Loucy (cell line): ENCODE results near the gene RAPGEF1.

ENCODE experiments used
- H2AFZ ChIP-seq: fragments of 200-600 bp; sonication (generic); 2 replicates; pipeline ENCODE4 v1.6.0; 2016; ENCODE audit warnings: antibody characterized with exemption, mild to moderate bottlenecking, low read length, moderate library complexity
- H3F3A ChIP-seq: fragments of 200-600 bp; 2 replicates; pipeline ENCODE4 v1.6.0; 2016; ENCODE audit warnings: antibody characterized with exemption, low read depth, mild to moderate bottlenecking
- H3K27me3 ChIP-seq: fragments of 200-600 bp; sonication (generic); 2 replicates; pipeline ENCODE4 v1.6.1; 2014; ENCODE audit warnings: low read length, mild to moderate bottlenecking; ENCODE audit not compliant: insufficient read depth, poor library complexity, severe bottlenecking
- H3K36me3 ChIP-seq: fragments of 200-600 bp; sonication (generic); 2 replicates; pipeline ENCODE4 v1.6.1; 2016; ENCODE audit warnings: low read length; ENCODE audit not compliant: insufficient read depth
- H3K4me1 ChIP-seq: fragments of 200-600 bp; sonication (generic); 2 replicates; pipeline ENCODE4 v1.5.1; 2014; ENCODE audit warnings: low read length, mild to moderate bottlenecking; ENCODE audit not compliant: insufficient read depth, poor library complexity, severe bottlenecking
- H3K4me2 ChIP-seq: fragments of 200-600 bp; sonication (generic); 2 replicates; pipeline ENCODE4 v1.6.0; 2014; ENCODE audit warnings: antibody characterized with exemption, low read length, low read depth, mild to moderate bottlenecking; ENCODE audit not compliant: poor library complexity, severe bottlenecking
- H3K4me3 ChIP-seq: fragments of 200-600 bp; sonication (generic); 2 replicates; pipeline ENCODE4 v1.5.1; 2014; ENCODE audit warnings: low read length, mild to moderate bottlenecking, mixed read lengths; ENCODE audit not compliant: poor library complexity, severe bottlenecking
- H3K79me2 ChIP-seq: fragments of 200-600 bp; sonication (generic); 2 replicates; pipeline ENCODE4 v1.6.1; 2014; ENCODE audit warnings: low read length; ENCODE audit not compliant: insufficient read depth
- H3K9ac ChIP-seq: fragments of 200-600 bp; sonication (generic); 2 replicates; pipeline ENCODE4 v1.6.0; 2014; ENCODE audit warnings: mild to moderate bottlenecking, low read depth, low read length, moderate library complexity; ENCODE audit not compliant: poor library complexity, severe bottlenecking
- H3K9me2 ChIP-seq: fragments of 200-600 bp; sonication (generic); replicated peaks from 2 replicates; pipeline ENCODE4 v1.6.1; 2016; ENCODE audit warnings: low read depth, low read length, mixed read lengths
- H3K9me3 ChIP-seq: fragments of 200-600 bp; sonication (generic); 2 replicates; pipeline ENCODE4 v1.6.1; 2014; ENCODE audit warnings: mild to moderate bottlenecking, antibody characterized with exemption, low read length, low read depth; ENCODE audit not compliant: insufficient read depth
- H4K20me1 ChIP-seq: fragments of 200-600 bp; sonication (generic); 2 replicates; pipeline ENCODE4 v1.6.0; 2014; ENCODE audit warnings: antibody characterized with exemption, low read length, mild to moderate bottlenecking; ENCODE audit not compliant: insufficient read depth, poor library complexity, severe bottlenecking
- EZH2phosphoT487 ChIP-seq: fragments of 200-600 bp; IDR thresholded peaks from 2 replicates; pipeline ENCODE4 v1.6.1; 2018; ENCODE audit warnings: antibody characterized with exemption, mild to moderate bottlenecking, moderate library complexity, borderline replicate concordance
- TF ChIP-seq, protein P1 (sequence below): fragments of 200-600 bp; sonication (generic); conservative IDR thresholded peaks from 2 replicates; pipeline ENCODE4 v1.5.1; 2014; ENCODE audit warnings: mild to moderate bottlenecking, antibody characterized with exemption, low read length

Gene RAPGEF1

GRCh38 chr9:131588396-131588795 lies 151.5 kb downstream of the RAPGEF1 start:
- no peaks in the 10 kb centered on the region for H3K9me3 ChIP-seq
- TF ChIP-seq EZH2phosphoT487, result no peak
- TF ChIP-seq, protein P1, sequence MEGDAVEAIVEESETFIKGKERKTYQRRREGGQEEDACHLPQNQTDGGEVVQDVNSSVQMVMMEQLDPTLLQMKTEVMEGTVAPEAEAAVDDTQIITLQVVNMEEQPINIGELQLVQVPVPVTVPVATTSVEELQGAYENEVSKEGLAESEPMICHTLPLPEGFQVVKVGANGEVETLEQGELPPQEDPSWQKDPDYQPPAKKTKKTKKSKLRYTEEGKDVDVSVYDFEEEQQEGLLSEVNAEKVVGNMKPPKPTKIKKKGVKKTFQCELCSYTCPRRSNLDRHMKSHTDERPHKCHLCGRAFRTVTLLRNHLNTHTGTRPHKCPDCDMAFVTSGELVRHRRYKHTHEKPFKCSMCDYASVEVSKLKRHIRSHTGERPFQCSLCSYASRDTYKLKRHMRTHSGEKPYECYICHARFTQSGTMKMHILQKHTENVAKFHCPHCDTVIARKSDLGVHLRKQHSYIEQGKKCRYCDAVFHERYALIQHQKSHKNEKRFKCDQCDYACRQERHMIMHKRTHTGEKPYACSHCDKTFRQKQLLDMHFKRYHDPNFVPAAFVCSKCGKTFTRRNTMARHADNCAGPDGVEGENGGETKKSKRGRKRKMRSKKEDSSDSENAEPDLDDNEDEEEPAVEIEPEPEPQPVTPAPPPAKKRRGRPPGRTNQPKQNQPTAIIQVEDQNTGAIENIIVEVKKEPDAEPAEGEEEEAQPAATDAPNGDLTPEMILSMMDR, result no peak
- no peak overlapping the region for H3K9ac ChIP-seq
- peaks cover 12% of the 10 kb centered on the region; the same call in 1 of the 2 replicates for H3K36me3 ChIP-seq
- peaks cover 45% of the 10 kb centered on the region for H3K4me1 ChIP-seq
- H2AFZ ChIP-seq, result no peak overlapping the region
- peaks cover 15% of the 10 kb centered on the region for H3F3A ChIP-seq
- no peaks in the 10 kb centered on the region for H3K9me2 ChIP-seq
- no peak overlapping the region for H3K4me2 ChIP-seq
- no peaks in the 10 kb centered on the region for H4K20me1 ChIP-seq
- no peaks in the 10 kb centered on the region for H3K27me3 ChIP-seq
- H3K79me2 ChIP-seq, result no peaks in the 10 kb centered on the region
- no peak overlapping the region for H3K4me3 ChIP-seq

DNA sequence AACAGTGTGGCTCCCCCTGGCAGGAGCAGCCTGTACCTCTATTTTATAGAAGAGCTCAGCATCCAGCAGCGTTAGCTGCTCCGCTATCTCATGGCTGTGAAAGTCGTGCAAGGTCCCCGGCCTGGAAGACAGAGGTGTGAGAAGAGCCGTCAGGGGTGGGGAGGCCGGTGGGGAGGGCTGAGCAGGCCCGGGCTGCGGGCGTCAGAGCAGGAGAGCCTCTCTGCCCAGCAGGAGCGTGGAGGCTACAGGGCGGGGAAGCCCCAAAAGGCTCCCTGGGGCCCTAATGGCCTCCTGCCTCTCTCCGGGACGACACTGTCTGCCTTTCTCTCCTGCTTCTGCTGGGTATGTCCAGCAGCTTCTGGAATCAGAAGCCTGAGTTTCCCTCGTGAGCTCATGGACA lies 152.0 kb downstream of the RAPGEF1 start:
- no peak overlapping the region for H3K9ac ChIP-seq
- H3K4me1 ChIP-seq, result peaks cover 50% of the 10 kb centered on the region
- no peak for TF ChIP-seq EZH2phosphoT487
- TF ChIP-seq, protein P1, result no peak
- no peaks in the 10 kb centered on the region for H4K20me1 ChIP-seq
- peaks cover 14% of the 10 kb centered on the region; the same call in 1 of the 2 replicates for H3K36me3 ChIP-seq
- no peak overlapping the region for H3K4me3 ChIP-seq
- H3K4me2 ChIP-seq, result no peak overlapping the region
- no peaks in the 10 kb centered on the region for H3K9me2 ChIP-seq
- no peaks in the 10 kb centered on the region for H3K27me3 ChIP-seq
- H3F3A ChIP-seq, result peaks cover 15% of the 10 kb centered on the region
- no peaks in the 10 kb centered on the region for H3K79me2 ChIP-seq
- H2AFZ ChIP-seq, result no peak overlapping the region
- H3K9me3 ChIP-seq, result no peaks in the 10 kb centered on the region

DNA sequence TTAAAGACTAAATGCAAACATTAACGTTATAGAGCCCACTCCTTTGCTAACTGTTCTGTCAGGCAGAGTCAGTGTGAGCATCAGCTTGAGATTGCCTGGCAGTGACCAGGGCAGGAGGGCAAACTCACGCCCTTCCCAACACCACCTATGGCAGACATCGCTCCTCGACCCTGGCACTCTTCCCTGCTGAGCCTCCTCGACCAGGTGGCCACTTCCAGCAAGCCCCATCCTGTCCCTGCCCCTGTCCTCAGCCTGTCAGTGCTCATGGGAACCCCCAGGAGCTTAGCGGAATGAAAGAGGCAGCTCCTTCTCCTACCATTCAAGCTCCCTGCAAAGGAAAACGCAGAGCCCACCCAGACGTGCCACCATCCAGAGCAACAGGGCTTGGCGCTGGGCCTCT lies 152.5 kb downstream of the RAPGEF1 start:
- H3K79me2 ChIP-seq, result no peaks in the 10 kb centered on the region
- peaks cover 50% of the 10 kb centered on the region for H3K4me1 ChIP-seq
- no peak overlapping the region for H3K4me3 ChIP-seq
- H3K36me3 ChIP-seq, result peaks cover 20% of the 10 kb centered on the region; the same call in 1 of the 2 replicates
- H4K20me1 ChIP-seq, result no peaks in the 10 kb centered on the region
- no peaks in the 10 kb centered on the region for H3K9me2 ChIP-seq
- H2AFZ ChIP-seq, result no peak overlapping the region
- H3F3A ChIP-seq, result peaks cover 15% of the 10 kb centered on the region
- H3K9me3 ChIP-seq, result no peaks in the 10 kb centered on the region
- H3K27me3 ChIP-seq, result no peaks in the 10 kb centered on the region
- TF ChIP-seq EZH2phosphoT487, result no peak
- TF ChIP-seq, protein P1, result no peak
- H3K9ac ChIP-seq, result no peak overlapping the region
- no peak overlapping the region for H3K4me2 ChIP-seq
